ENCODE results near the gene NMNAT3.

The NMNAT3 gene

DNA sequence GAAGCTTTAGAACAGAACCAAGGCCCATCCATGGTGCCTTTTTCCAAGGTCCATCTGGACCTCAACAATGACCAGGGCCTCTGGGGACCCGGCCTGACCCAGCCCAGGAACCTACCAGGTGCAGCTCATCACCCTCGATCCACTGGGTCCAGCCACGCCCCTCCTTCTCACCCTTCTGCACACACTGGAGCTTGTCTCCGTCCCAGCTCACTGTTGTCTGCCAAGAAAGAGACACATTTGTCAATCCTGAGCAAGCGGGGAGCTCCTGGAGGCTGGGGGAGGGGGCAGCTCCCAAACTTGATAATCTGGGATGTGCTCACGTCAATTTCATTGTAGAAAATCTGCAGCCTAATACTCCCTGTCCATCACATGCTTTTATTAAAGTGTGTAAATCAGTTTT, 159.5 kb downstream of the NMNAT3 start:
- no peaks in the 10 kb centered on the region for H4K20me1 ChIP-seq (ENCODE audit: insufficient read depth, low read length)
- H3K4me2 ChIP-seq (ENCODE audit: low read length), result no peak overlapping the region
- no peak overlapping the region for H3K9ac ChIP-seq (ENCODE audit: low read length)
- no peak for TF ChIP-seq EZH2phosphoT487 (IDR thresholded peaks at IDR 0.05; ENCODE audit: low read depth)
- TF ChIP-seq, protein P1, sequence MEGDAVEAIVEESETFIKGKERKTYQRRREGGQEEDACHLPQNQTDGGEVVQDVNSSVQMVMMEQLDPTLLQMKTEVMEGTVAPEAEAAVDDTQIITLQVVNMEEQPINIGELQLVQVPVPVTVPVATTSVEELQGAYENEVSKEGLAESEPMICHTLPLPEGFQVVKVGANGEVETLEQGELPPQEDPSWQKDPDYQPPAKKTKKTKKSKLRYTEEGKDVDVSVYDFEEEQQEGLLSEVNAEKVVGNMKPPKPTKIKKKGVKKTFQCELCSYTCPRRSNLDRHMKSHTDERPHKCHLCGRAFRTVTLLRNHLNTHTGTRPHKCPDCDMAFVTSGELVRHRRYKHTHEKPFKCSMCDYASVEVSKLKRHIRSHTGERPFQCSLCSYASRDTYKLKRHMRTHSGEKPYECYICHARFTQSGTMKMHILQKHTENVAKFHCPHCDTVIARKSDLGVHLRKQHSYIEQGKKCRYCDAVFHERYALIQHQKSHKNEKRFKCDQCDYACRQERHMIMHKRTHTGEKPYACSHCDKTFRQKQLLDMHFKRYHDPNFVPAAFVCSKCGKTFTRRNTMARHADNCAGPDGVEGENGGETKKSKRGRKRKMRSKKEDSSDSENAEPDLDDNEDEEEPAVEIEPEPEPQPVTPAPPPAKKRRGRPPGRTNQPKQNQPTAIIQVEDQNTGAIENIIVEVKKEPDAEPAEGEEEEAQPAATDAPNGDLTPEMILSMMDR (IDR thresholded peaks at IDR 0.05; ENCODE audit: low read depth, low read length), result no peak
- no peak overlapping the region for H3K4me3 ChIP-seq (ENCODE audit: low read length)
- peaks cover 4% of the 10 kb centered on the region; the same call in 1 of the 2 replicates for H3K27me3 ChIP-seq (ENCODE audit: low read depth, low read length)
- H3K9me3 ChIP-seq (ENCODE audit: insufficient read depth, low read length), result no peaks in the 10 kb centered on the region
- no peaks in the 10 kb centered on the region for H3K4me1 ChIP-seq (ENCODE audit: low read length)
- H2AFZ ChIP-seq (ENCODE audit: low read depth, low read length), result no peak overlapping the region
- no peaks in the 10 kb centered on the region for H3K79me2 ChIP-seq (ENCODE audit: low read length)
- H3K36me3 ChIP-seq (replicated peaks; ENCODE audit: low read depth, low read length), result no peaks in the 10 kb centered on the region
- no peak overlapping the region for H3K27ac ChIP-seq (ENCODE audit: low read length)

- Histone ChIP-seq H3K79me2 (ENCODE audit: low read length) (no peaks in the 10 kb centered on the region), H2AFZ (ENCODE audit: low read depth, low read length) (no peak overlapping the region), H3K9me3 (ENCODE audit: insufficient read depth, low read length) (no peaks in the 10 kb centered on the region), H3K27ac (ENCODE audit: low read length) (no peak overlapping the region), H3K27me3 (ENCODE audit: low read depth, low read length) (peaks cover 5% of the 10 kb centered on the region; the same call in 1 of the 2 replicates), H3K4me2 (ENCODE audit: low read length) (no peak overlapping the region), H4K20me1 (ENCODE audit: insufficient read depth, low read length) (no peaks in the 10 kb centered on the region), H3K9ac (ENCODE audit: low read length) (no peak overlapping the region), H3K36me3 (replicated peaks; ENCODE audit: low read depth, low read length) (no peaks in the 10 kb centered on the region), H3K4me3 (ENCODE audit: low read length) (no peak overlapping the region), H3K4me1 (ENCODE audit: low read length) (no peaks in the 10 kb centered on the region)
- TF ChIP-seq, protein P1 (IDR thresholded peaks at IDR 0.05; ENCODE audit: low read depth, low read length), result no peak
- no peak for TF ChIP-seq EZH2phosphoT487 (IDR thresholded peaks at IDR 0.05; ENCODE audit: low read depth)
Observed at GRCh38 chr3:139517321-139518065, 160.3 kb downstream of the NMNAT3 start.

- H4K20me1 ChIP-seq (ENCODE audit: insufficient read depth, low read length), result no peaks in the 10 kb centered on the region
- H3K4me2 ChIP-seq (ENCODE audit: low read length), result no peak overlapping the region
- peaks cover 10% of the 10 kb centered on the region; the same call in 1 of the 2 replicates for H3K27me3 ChIP-seq (ENCODE audit: low read depth, low read length)
- H3K27ac ChIP-seq (ENCODE audit: low read length), result no peak overlapping the region
- no peak overlapping the region for H3K4me3 ChIP-seq (ENCODE audit: low read length)
- no peaks in the 10 kb centered on the region for H3K4me1 ChIP-seq (ENCODE audit: low read length)
- no peaks in the 10 kb centered on the region for H3K79me2 ChIP-seq (ENCODE audit: low read length)
- H3K9ac ChIP-seq (ENCODE audit: low read length), result no peak overlapping the region
- no peak for TF ChIP-seq EZH2phosphoT487 (IDR thresholded peaks at IDR 0.05; ENCODE audit: low read depth)
- TF ChIP-seq, protein P1 (IDR thresholded peaks at IDR 0.05; ENCODE audit: low read depth, low read length), result no peak
- no peaks in the 10 kb centered on the region for H3K36me3 ChIP-seq (replicated peaks; ENCODE audit: low read depth, low read length)
- no peaks in the 10 kb centered on the region for H3K9me3 ChIP-seq (ENCODE audit: insufficient read depth, low read length)
- no peak overlapping the region for H2AFZ ChIP-seq (ENCODE audit: low read depth, low read length)
Observed at GRCh38 chr3:139514741-139515140, 163.0 kb downstream of the NMNAT3 start.

Measured in OCI-LY3 (cell line).